Measurements from ENCODE around the gene NDUFV1. TPM values are rescaled to one million over a fixed set of nuclear protein-coding genes. Genes with fewer than 3 reads are reported as not detected.

Gene NDUFV1
- polyA plus RNA-seq, 1 of the 3 experiments (the other 2 are of a cell fraction) = 278 TPM

- no peak for TF ChIP-seq JUND (IDR thresholded peaks at IDR 0.05)
- no peak for TF ChIP-seq CHD2 (IDR thresholded peaks at IDR 0.05; ENCODE audit: low read length, partially characterized antibody)
- no peak for TF ChIP-seq USF2 (IDR thresholded peaks at IDR 0.05; ENCODE audit: borderline replicate concordance, low read depth, low read length)
- no peak for TF ChIP-seq FOXM1 (IDR thresholded peaks at IDR 0.05; ENCODE audit: low read depth)
- TF ChIP-seq MXI1 (IDR thresholded peaks at IDR 0.05; ENCODE audit: low read depth, low read length) = no peak
- no peak for TF ChIP-seq SMC3 (IDR thresholded peaks at IDR 0.05; ENCODE audit: low read depth, low read length)
- TF ChIP-seq NRF1 (IDR thresholded peaks at IDR 0.05; ENCODE audit: low read depth, low read length) = no peak
- TF ChIP-seq CTCF (IDR thresholded peaks at IDR 0.05) = no peak
- TF ChIP-seq IRF3 (IDR thresholded peaks at IDR 0.05; ENCODE audit: low read depth, low read length) = no peak
- no peak for TF ChIP-seq TCF12 (IDR thresholded peaks at IDR 0.05)
- TF ChIP-seq GATA2 (CRISPR knock-in tag; IDR thresholded peaks at IDR 0.05) = no peak
- TF ChIP-seq ELF1 (IDR thresholded peaks at IDR 0.05) = no peak
- TF ChIP-seq EP300 (IDR thresholded peaks at IDR 0.05; ENCODE audit: borderline replicate concordance in 1 of 2, low read depth in 1 of 2, low read length in 1 of 2) = no peak
- TF ChIP-seq RFX5 (IDR thresholded peaks at IDR 0.05; ENCODE audit: low read length) = no peak
- TF ChIP-seq EZH2phosphoT487 (IDR thresholded peaks at IDR 0.05; ENCODE audit: borderline replicate concordance, low read depth) = no peak
- no peak for TF ChIP-seq USF1 (IDR thresholded peaks at IDR 0.05; ENCODE audit: borderline replicate concordance, low read depth)
- ChIA-PET POLR2A (no interaction called here), CTCF (interaction anchor here (0.5 to 17.8 kb wide), 8 partner anchors 7 to 76 kb away, joined by 3 to 308 read pairs (median 5); partner anchors contain the start of genes ACY3 and NUDT8)
- no peaks in the 10 kb centered on the region for H3F3A ChIP-seq (replicated peaks; ENCODE audit: insufficient read depth)
- H3K36me3 ChIP-seq (replicated peaks in 1 of 2; ENCODE audit: control insufficient read depth in 1 of 2, insufficient read depth in 2 of 2, low read length in 1 of 2) = no peaks in the 10 kb centered on the region
- 52% methylated on average over 9 of the region's 24 CpGs for WGBS (ENCODE audit: low lambda C conversion rate)
- no peaks in the 10 kb centered on the region for H3K9me3 ChIP-seq
- H2AFZ ChIP-seq (ENCODE audit: low read depth) = no peak overlapping the region
- no peaks in the 10 kb centered on the region; a peak in 1 of 4 replicates for H3K4me1 ChIP-seq (ENCODE audit: control insufficient read depth in 1 of 2, insufficient read depth in 2 of 2, low read depth in 1 of 2, low read length in 1 of 2)
- DNase-seq = no peak
- H3K4me3 ChIP-seq (ENCODE audit: low read depth in 2 of 2, low read length in 1 of 2) = no peak overlapping the region
- H3K4me2 ChIP-seq = no peak overlapping the region
- H3K27me3 ChIP-seq (ENCODE audit: insufficient read depth) = no peaks in the 10 kb centered on the region
- H3K27ac ChIP-seq (ENCODE audit: low read depth in 2 of 2, low read length in 1 of 2) = no peak overlapping the region
- H4K20me1 ChIP-seq (ENCODE audit: insufficient read depth) = no peaks in the 10 kb centered on the region
- no peaks in the 10 kb centered on the region for H3K79me2 ChIP-seq (ENCODE audit: insufficient read depth)
- no peak overlapping the region for H3K9ac ChIP-seq
- no peaks in the 10 kb centered on the region for H3K9me2 ChIP-seq
Measured at GRCh38 chr11:67638535-67639437, 32.0 kb downstream of the NDUFV1 start.
